ENCODE results near the gene TIMM22. TPM values are rescaled to one million over a fixed set of nuclear protein-coding genes. Genes with fewer than 3 reads are reported as not detected.

TIMM22 gene
- total RNA-seq: 11.9 TPM

DNA sequence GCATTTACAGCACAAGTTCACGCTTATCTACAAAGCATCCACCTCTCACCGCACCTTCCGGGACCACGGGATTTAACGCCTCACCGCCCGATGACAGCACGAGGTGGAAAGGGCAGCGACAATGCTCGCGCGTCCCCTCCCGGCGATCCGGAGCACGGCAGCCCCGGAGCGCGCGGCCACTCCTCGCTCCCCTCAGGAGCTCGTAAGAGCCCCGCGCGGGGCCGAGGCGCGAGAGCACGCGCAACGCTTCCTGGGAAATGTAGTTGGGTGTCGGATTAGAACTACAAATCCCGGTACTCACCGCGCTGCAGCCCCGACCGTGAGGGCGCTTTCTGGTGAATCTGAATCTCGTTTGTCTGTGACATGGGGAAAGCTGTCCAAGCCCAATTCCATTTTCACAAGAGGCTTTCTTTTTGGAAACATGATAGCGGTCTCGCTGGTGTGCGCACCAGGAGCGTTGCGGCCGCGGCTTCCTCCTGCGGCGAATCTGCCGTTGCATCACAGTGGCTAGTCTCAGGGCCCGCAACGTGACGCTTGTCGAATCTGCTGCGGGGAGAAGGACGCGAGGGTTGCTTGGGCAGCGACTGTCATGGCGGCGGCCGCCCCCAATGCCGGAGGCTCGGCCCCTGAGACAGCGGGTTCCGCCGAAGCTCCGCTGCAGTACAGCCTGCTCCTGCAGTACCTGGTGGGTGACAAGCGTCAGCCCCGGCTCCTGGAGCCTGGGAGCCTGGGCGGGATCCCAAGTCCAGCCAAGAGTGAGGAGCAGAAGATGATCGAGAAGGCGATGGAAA is at the start of gene TIMM22:
TIMM22 (plus strand) TSS at position 576 of the 791 bp plus-strand sequence; CDS start at position 590, 14 bp downstream.

DNA sequence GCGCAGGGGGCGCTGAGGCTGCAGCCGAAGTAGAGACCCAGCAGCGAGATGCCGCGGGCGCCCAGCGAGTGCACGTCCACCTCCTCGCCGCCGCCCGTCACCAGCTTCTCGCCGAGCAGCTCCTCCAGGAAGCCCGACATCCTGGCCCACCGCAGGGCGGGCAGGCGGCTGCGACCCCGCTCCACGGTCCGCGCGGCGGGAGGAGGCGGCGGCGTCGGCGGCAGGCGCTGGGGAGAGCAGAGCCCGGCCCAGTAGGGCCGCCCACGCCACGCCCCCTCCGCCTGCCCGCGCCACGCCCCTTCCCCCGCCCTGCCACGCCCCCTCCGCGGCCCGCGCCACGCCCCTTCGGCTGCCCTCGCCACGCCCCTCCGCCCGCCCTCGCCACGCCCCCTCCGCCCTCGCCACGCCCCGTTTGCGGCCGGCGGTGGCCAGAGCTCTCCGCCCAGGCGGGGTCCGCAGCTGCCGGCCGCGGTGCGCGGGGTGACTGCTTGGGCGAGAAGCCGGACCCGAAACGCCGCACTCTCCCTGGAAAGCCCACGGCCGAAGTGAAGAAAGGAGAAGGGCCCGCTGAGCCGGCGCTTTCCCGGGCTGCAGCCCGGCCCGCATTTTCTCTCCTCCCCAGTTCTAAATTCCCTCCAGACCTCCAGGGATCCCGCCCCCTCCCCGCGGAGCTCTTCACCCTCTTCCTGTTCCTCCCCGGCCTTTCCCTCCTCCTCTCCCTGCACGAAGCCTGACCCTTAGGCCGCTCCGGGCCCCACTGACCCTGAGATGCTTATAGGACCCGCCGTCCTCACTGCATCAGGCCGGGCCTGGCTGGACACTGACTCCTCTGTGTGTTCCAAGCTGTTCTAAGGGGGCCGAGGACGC is 17.2 kb upstream of the TIMM22 start, which contains the start of gene NXN:
NXN (minus strand) TSS at position 238 of the 867 bp plus-strand sequence.

Small RNA genes within 50 kb of the gene (small RNA-seq; reads per million reads assigned to genes)
- not detected for gene MIR3183 (ENCODE audit: low replicate concordance)

Other genes with a start within 250 kb of the TIMM22 start
- gene GEMIN4, start 244.9 kb upstream of the TIMM22 start, total RNA-seq: 17.5 TPM
- gene GLOD4, start 214.8 kb upstream of the TIMM22 start, total RNA-seq: 80.4 TPM
- gene MRM3, start 214.8 kb upstream of the TIMM22 start, total RNA-seq: 24.1 TPM
- gene NXN, start 17.4 kb upstream of the TIMM22 start, total RNA-seq: 34.7 TPM
- gene ABR, start 182.9 kb downstream of the TIMM22 start, total RNA-seq: 204 TPM

Measured in parietal lobe (tissue), 2 donors.